ENCODE measurements around the gene WDR31. TPM values are rescaled to one million over a fixed set of nuclear protein-coding genes. Genes with fewer than 3 reads are reported as not detected.
A peak's percentile ranks its signal among the peaks of the same experiment; 100 is the strongest.
"Not testable (repeated sequence)": the region's sequence is repeated elsewhere in the genome, so short reads cannot be mapped to it uniquely, and the experiment has no call there.

Gene WDR31
- total RNA-seq (2012; rRNA removed) = 0.44 and 0.76 TPM in 2 replicates

GRCh38 chr9:113340011-113340699, at the start of gene WDR31:
TSS of gene WDR31 (minus strand) at chr9:113340275. CDS start at chr9:113332022, 8,253 bp downstream.
- Histone ChIP-seq H3K9ac (ENCODE audit: low read depth, low read length) (peak within 1 kb of the TSS; percentile 86), H3K36me3 (ENCODE audit: insufficient read depth, low read length) (no peaks in the 10 kb centered on the region), H3K9me3 (replicated peaks; ENCODE audit: low read length) (no peaks in the 10 kb centered on the region), H3K4me2 (ENCODE audit: low read length) (peak within 1 kb of the TSS; percentile 97), H3K27me3 (ENCODE audit: control insufficient read depth, insufficient read depth, low read length) (no peaks in the 10 kb centered on the region), H3K4me3 (ENCODE audit: low read length) (peak within 1 kb of the TSS; percentile 99), H3K4me1 (ENCODE audit: control insufficient read depth, insufficient read depth, low read length) (peaks cover 3% of the 10 kb centered on the region)

- no peak overlapping the region for H3K9ac ChIP-seq (ENCODE audit: low read depth, low read length)
- peaks cover 35% of the 10 kb centered on the region for H3K36me3 ChIP-seq (ENCODE audit: insufficient read depth, low read length)
- H3K4me3 ChIP-seq (ENCODE audit: low read length) = no peak overlapping the region
These were observed 49.4 kb upstream of the WDR31 start for GRCh38 chr9:113389451-113389850.

GRCh38 chr9:113388833-113389232, 48.8 kb upstream of the WDR31 start:
- Histone ChIP-seq H3K4me3 (ENCODE audit: low read length) (no peak overlapping the region), H3K9me3 (replicated peaks; ENCODE audit: low read length) (no peaks in the 10 kb centered on the region), H3K4me2 (ENCODE audit: low read length) (no peak overlapping the region), H3K27me3 (ENCODE audit: control insufficient read depth, insufficient read depth, low read length) (no peaks in the 10 kb centered on the region), H3K36me3 (ENCODE audit: insufficient read depth, low read length) (peaks cover 35% of the 10 kb centered on the region), H3K4me1 (ENCODE audit: control insufficient read depth, insufficient read depth, low read length) (no peaks in the 10 kb centered on the region), H3K9ac (ENCODE audit: low read depth, low read length) (no peak overlapping the region)

More at GRCh38 chr9:113389451-113389850, 49.4 kb upstream of the WDR31 start:
- no peaks in the 10 kb centered on the region for H3K9me3 ChIP-seq (replicated peaks; ENCODE audit: low read length)
- no peak overlapping the region for H3K4me2 ChIP-seq (ENCODE audit: low read length)
- no peaks in the 10 kb centered on the region for H3K27me3 ChIP-seq (ENCODE audit: control insufficient read depth, insufficient read depth, low read length)
- no peaks in the 10 kb centered on the region for H3K4me1 ChIP-seq (ENCODE audit: control insufficient read depth, insufficient read depth, low read length)

- H3K36me3 ChIP-seq (ENCODE audit: insufficient read depth, low read length) = peaks cover 33% of the 10 kb centered on the region
- H3K4me1 ChIP-seq (ENCODE audit: control insufficient read depth, insufficient read depth, low read length) = no peaks in the 10 kb centered on the region
These were observed 47.6 kb upstream of the WDR31 start for GRCh38 chr9:113387560-113388230.

GRCh38 chr9:113386571-113387393, 46.7 kb upstream of the WDR31 start:
- H3K4me1 ChIP-seq (ENCODE audit: control insufficient read depth, insufficient read depth, low read length) = no peaks in the 10 kb centered on the region
- peaks cover 30% of the 10 kb centered on the region for H3K36me3 ChIP-seq (ENCODE audit: insufficient read depth, low read length)
- H3K4me2 ChIP-seq (ENCODE audit: low read length) = no peak overlapping the region
- no peaks in the 10 kb centered on the region for H3K9me3 ChIP-seq (replicated peaks; ENCODE audit: low read length)
- no peak overlapping the region for H3K9ac ChIP-seq (ENCODE audit: low read depth, low read length)
- H3K4me3 ChIP-seq (ENCODE audit: low read length) = no peak overlapping the region
- H3K27me3 ChIP-seq (ENCODE audit: control insufficient read depth, insufficient read depth, low read length) = no peaks in the 10 kb centered on the region

More at GRCh38 chr9:113387560-113388230, 47.6 kb upstream of the WDR31 start:
- Histone ChIP-seq H3K4me3 (ENCODE audit: low read length) (no peak overlapping the region), H3K9ac (ENCODE audit: low read depth, low read length) (no peak overlapping the region), H3K4me2 (ENCODE audit: low read length) (no peak overlapping the region), H3K9me3 (replicated peaks; ENCODE audit: low read length) (no peaks in the 10 kb centered on the region), H3K27me3 (ENCODE audit: control insufficient read depth, insufficient read depth, low read length) (no peaks in the 10 kb centered on the region)

GRCh38 chr9:113381909-113382411, 41.9 kb upstream of the WDR31 start:
- H3K27me3 ChIP-seq (ENCODE audit: control insufficient read depth, insufficient read depth, low read length) = no peaks in the 10 kb centered on the region
- no peak overlapping the region for H3K9ac ChIP-seq (ENCODE audit: low read depth, low read length)
- H3K4me2 ChIP-seq (ENCODE audit: low read length) = no peak overlapping the region
- no peak overlapping the region for H3K4me3 ChIP-seq (ENCODE audit: low read length)
- no peaks in the 10 kb centered on the region for H3K36me3 ChIP-seq (ENCODE audit: insufficient read depth, low read length)
- H3K9me3 ChIP-seq (replicated peaks; ENCODE audit: low read length) = no peaks in the 10 kb centered on the region
- peaks cover 3% of the 10 kb centered on the region for H3K4me1 ChIP-seq (ENCODE audit: control insufficient read depth, insufficient read depth, low read length)

GRCh38 chr9:113381441-113381840, 41.4 kb upstream of the WDR31 start:
- not testable (repeated sequence) for H3K4me3 ChIP-seq (ENCODE audit: low read length); H3K4me1 ChIP-seq (ENCODE audit: control insufficient read depth, insufficient read depth, low read length); H3K36me3 ChIP-seq (ENCODE audit: insufficient read depth, low read length); H3K27me3 ChIP-seq (ENCODE audit: control insufficient read depth, insufficient read depth, low read length); H3K9me3 ChIP-seq (replicated peaks; ENCODE audit: low read length); H3K4me2 ChIP-seq (ENCODE audit: low read length); H3K9ac ChIP-seq (ENCODE audit: low read depth, low read length)

GRCh38 chr9:113380869-113381378, 40.8 kb upstream of the WDR31 start:
- Histone ChIP-seq H3K36me3 (ENCODE audit: insufficient read depth, low read length) (no peaks in the 10 kb centered on the region), H3K4me1 (ENCODE audit: control insufficient read depth, insufficient read depth, low read length) (peaks cover 3% of the 10 kb centered on the region), H3K4me3 (ENCODE audit: low read length) (no peak overlapping the region), H3K4me2 (ENCODE audit: low read length) (no peak overlapping the region), H3K9me3 (replicated peaks; ENCODE audit: low read length) (no peaks in the 10 kb centered on the region), H3K27me3 (ENCODE audit: control insufficient read depth, insufficient read depth, low read length) (no peaks in the 10 kb centered on the region), H3K9ac (ENCODE audit: low read depth, low read length) (no peak overlapping the region)

GRCh38 chr9:113379829-113380210, 39.7 kb upstream of the WDR31 start:
- not testable (repeated sequence) for H3K4me2 ChIP-seq (ENCODE audit: low read length); H3K4me3 ChIP-seq (ENCODE audit: low read length); H3K9me3 ChIP-seq (replicated peaks; ENCODE audit: low read length); H3K27me3 ChIP-seq (ENCODE audit: control insufficient read depth, insufficient read depth, low read length); H3K9ac ChIP-seq (ENCODE audit: low read depth, low read length); H3K4me1 ChIP-seq (ENCODE audit: control insufficient read depth, insufficient read depth, low read length); H3K36me3 ChIP-seq (ENCODE audit: insufficient read depth, low read length)

GRCh38 chr9:113379094-113379828, 39.2 kb upstream of the WDR31 start:
- H3K9me3 ChIP-seq (replicated peaks; ENCODE audit: low read length); H3K27me3 ChIP-seq (ENCODE audit: control insufficient read depth, insufficient read depth, low read length); H3K9ac ChIP-seq (ENCODE audit: low read depth, low read length); H3K4me1 ChIP-seq (ENCODE audit: control insufficient read depth, insufficient read depth, low read length); H3K4me3 ChIP-seq (ENCODE audit: low read length); H3K36me3 ChIP-seq (ENCODE audit: insufficient read depth, low read length); H3K4me2 ChIP-seq (ENCODE audit: low read length): not testable (repeated sequence)
